GM10248 (cell line): ENCODE results near the gene RNF207.

Source experiments
- CTCF ChIA-PET: fragments of 300-600 bp; sonication (Branson Sonifier 250); formaldehyde crosslinking; extraction: SDS; loops from one replicate; lab custom pipeline; 2021; ENCODE audit warnings: antibody characterized with exemption; lab: Yijun Ruan, JAX
- POLR2A ChIA-PET: fragments of 350-650 bp; sonication (Branson Sonifier 250); formaldehyde crosslinking; extraction: SDS; loops from one replicate; lab custom pipeline; 2020; ENCODE audit warnings: antibody characterized with exemption; lab: Yijun Ruan, JAX
- DNase-seq: peaks from one replicate; pipeline ENCODE4 v3.0.0; 2012; ENCODE audit errors: extremely low spot score
- CTCF ChIP-seq: IDR thresholded peaks from 2 replicates; pipeline ENCODE4 v1.5.1; 2012; ENCODE audit warnings: mild to moderate bottlenecking, low read depth; ENCODE audit errors: extremely low read depth, missing control alignments, control extremely low read depth

The RNF207 gene

GRCh38 chr1:6222636-6223035, 16.7 kb downstream of the RNF207 start:
- no peak for TF ChIP-seq CTCF
- ChIA-PET CTCF (interaction anchor here (1.1 to 1.7 kb wide), 4 partner anchors 8 to 24 kb away, joined by 3 to 6 read pairs (median 4); partner anchors contain the start of gene RNF207), POLR2A (interaction anchor here (0.6 kb wide), 1 partner anchor 258 kb away, joined by 3 read pairs; no protein-coding TSS in a partner anchor)
- no peak for DNase-seq

DNA sequence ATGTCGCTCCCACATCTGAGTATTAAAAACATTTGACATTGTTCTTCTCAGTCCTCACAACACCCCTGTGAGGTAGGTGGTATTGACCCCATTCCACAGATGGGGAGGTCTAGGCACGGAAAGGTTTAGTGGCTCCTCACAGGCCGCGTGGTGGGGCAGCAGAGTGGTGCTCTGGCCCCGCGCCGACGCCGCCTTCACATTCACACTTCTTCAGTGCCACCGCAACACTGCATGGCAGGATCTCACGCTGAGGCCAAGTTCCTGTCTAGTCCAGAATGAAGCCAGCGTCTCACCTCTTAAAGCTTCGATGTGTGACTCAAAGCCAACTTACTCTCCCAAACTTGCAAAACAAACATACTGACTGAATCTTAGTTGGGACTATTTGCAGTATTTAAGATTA, 17.7 kb downstream of the RNF207 start:
- ChIA-PET POLR2A (no interaction called here), CTCF (interaction anchor here (0.9 kb wide), 1 partner anchor 422 kb away, joined by 3 read pairs; no protein-coding TSS in a partner anchor)
- no peak for TF ChIP-seq CTCF
- no peak for DNase-seq

DNA sequence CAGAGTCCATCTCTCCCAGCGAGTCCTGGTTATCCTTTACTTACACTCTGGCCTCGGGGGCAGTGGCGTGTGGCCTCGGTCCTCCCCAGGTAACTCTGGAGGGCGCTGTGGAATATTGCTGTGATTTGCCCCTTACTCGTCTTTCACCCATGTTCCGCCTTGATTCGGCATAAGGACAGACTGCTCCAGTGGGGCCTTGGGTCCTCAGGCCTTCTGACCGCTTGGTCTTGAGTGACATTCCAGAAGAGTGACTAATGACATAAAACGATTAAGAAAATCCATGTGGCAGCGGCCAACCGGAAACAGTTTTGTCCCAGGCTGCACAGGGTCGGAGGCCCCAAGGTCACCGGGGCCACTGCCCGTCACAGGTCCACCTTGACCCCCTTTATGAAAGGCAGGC, 18.8 kb downstream of the RNF207 start:
- ChIA-PET CTCF (interaction anchor here (0.7 to 1.7 kb wide), 3 partner anchors 9 to 20 kb away, joined by 3 to 4 read pairs (median 4); no protein-coding TSS in a partner anchor), POLR2A (no interaction called here)
- no peak for TF ChIP-seq CTCF
- DNase-seq, result no peak

GRCh38 chr1:6225651-6226050, 19.7 kb downstream of the RNF207 start:
- ChIA-PET POLR2A (interaction anchor here (0.5 kb wide), 1 partner anchor 144 kb away, joined by 4 read pairs; no protein-coding TSS in a partner anchor), CTCF (interaction anchor here (0.7 to 2.1 kb wide), 6 partner anchors 10 to 20 kb away, joined by 3 to 11 read pairs (median 4); partner anchors contain the start of gene RNF207)
- no peak for DNase-seq
- no peak for TF ChIP-seq CTCF

GRCh38 chr1:6233376-6233775, 27.5 kb downstream of the RNF207 start:
- TF ChIP-seq CTCF, result no peak
- no peak for DNase-seq
- ChIA-PET POLR2A (interaction anchor here (0.6 kb wide), 1 partner anchor 41 kb away, joined by 3 read pairs; no protein-coding TSS in a partner anchor), CTCF (interaction anchor here (0.7 to 2.7 kb wide), 3 partner anchors 13 to 190 kb away, joined by 3 to 5 read pairs (median 3); no protein-coding TSS in a partner anchor)

DNA sequence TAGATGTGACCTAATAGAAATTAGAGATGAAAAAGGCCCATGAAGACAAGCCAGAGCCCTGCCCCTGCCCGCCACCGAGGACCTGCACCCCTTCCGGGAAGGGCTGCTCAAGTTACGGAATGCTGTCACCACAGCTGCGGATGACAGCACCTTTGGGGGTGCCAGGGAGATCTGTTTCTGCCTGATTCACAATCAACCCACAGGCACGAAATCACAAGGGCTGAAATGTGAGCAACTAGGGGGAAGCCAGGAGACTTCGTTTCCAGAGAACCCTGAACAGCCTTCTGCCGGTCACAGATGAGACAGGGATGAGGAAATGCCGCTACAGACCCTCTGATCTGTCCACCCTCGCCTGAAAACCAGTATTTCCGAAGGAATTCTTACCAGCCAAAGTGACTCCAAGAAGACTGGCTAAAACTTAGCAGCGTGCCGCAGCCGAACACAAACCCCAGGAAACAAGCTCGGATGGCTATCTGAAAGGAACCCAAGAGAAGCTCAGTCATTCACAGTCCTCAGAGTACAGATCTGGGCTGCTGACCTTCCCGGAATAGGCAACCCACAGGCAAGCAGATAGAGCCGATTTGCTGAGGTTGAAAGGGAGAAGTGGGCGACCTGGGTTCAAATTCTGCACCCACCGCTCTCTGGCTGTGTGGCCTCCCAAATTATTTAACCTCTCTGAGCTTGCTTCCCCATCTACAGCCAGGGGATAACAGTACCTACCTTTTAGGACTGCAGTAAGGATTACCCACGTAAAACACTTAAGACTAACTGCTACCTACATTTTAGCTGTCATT, 28.8 kb downstream of the RNF207 start:
- TF ChIP-seq CTCF, result no peak
- DNase-seq, result no peak
- ChIA-PET CTCF (interaction anchor here (2.0 to 3.2 kb wide), 3 partner anchors 12 to 30 kb away, joined by 8 to 34 read pairs (median 10); partner anchors contain the start of gene RNF207), POLR2A (interaction anchor here (0.6 kb wide), 1 partner anchor 175 kb away, joined by 4 read pairs; no protein-coding TSS in a partner anchor)
